ENCODE measurements around the gene ADSS1.

- TF ChIP-seq CTCF (IDR thresholded peaks at IDR 0.05; ENCODE audit: low read depth, low read length, poor library complexity, severe bottlenecking) (no peak), EZH2phosphoT487 (IDR thresholded peaks at IDR 0.05; ENCODE audit: borderline replicate concordance, low read length) (no peak)
Measured at GRCh38 chr14:104677512-104678332, 46.3 kb upstream of the ADSS1 start.
